SK-N-MC (cell line): ENCODE data around the gene TMEM120B.

Experiments used
- DNase-seq: peaks from one replicate; pipeline ENCODE4 v3.0.0-alpha.2; 2011; ENCODE audit warnings: low read depth, low spot score
- H3K27ac ChIP-seq: fragments of 200-600 bp; sonication (generic); 2 replicates; pipeline ENCODE4 v1.5.1; 2016; ENCODE audit warnings: mixed run types
- H3K36me3 ChIP-seq: fragments of 200-600 bp; sonication (generic); 2 replicates; pipeline ENCODE4 v1.6.1; 2017; ENCODE audit warnings: antibody characterized with exemption, low read length, mixed read lengths; ENCODE audit not compliant: insufficient read depth
- H3K4me3 ChIP-seq: fragments of 200-600 bp; sonication (generic); 2 replicates; pipeline ENCODE4 v1.5.1; 2016
- H3K9ac ChIP-seq: fragments of 200-600 bp; sonication (generic); 2 replicates; pipeline ENCODE4 v1.8.0; 2017; ENCODE audit warnings: mixed run types, mixed read lengths; ENCODE audit not compliant: insufficient read length
- H3K9me3 ChIP-seq: fragments of 200-600 bp; sonication (generic); 2 replicates; pipeline ENCODE4 v1.6.1; 2017; ENCODE audit warnings: low read depth, mild to moderate bottlenecking, antibody characterized with exemption, low read length, moderate library complexity, mixed read lengths
- EZH2 ChIP-seq: fragments of 200-600 bp; sonication (generic); IDR thresholded peaks from one replicate; pipeline ENCODE4 v1.6.1; 2017; ENCODE audit warnings: antibody characterized with exemption
- FOXP2 ChIP-seq: optimal IDR thresholded peaks from 2 replicates; pipeline ENCODE3; 2011; ENCODE audit warnings: mild to moderate bottlenecking, moderate library complexity; ENCODE audit not compliant: insufficient read depth; ENCODE audit errors: extremely low read length, control extremely low read depth
- POLR2AphosphoS5 ChIP-seq: IDR thresholded peaks from 2 replicates; pipeline ENCODE4 v1.6.1; 2012; ENCODE audit warnings: mild to moderate bottlenecking, low read depth, low read length, borderline replicate concordance

Gene TMEM120B

DNA sequence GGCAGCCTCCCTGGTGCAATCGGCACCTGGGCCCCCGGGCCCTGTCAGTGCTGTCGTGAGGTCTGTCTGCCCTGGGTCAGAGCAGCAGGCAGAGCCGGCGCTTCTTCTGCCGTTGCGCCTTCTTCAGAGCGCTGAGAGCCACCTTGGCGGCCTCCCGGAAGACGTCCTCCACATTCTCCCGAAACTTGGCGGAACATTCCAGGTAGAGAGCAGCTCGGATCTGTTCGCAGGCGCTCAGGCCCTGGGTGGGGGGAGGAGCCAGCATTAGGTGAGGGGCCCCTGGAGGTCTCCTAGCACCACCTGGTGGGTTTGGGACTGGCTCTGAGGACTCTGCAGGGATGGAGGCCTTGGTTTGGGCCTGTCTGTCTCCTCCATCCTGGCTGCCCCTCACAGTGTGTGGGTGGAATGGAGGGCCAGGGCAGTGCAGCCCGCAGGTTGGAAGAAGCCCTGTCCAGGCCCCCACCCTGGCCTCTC, 66.9 kb downstream of the TMEM120B start:
- Histone ChIP-seq H3K36me3 (no peaks in the 10 kb centered on the region), H3K9me3 (no peaks in the 10 kb centered on the region), H3K4me3 (no peak overlapping the region), H3K27ac (no peak overlapping the region), H3K9ac (no peak overlapping the region)
- TF ChIP-seq POLR2AphosphoS5 (no peak), EZH2 (no peak), FOXP2 (no peak)
- no peak for DNase-seq

- Histone ChIP-seq H3K9ac (no peak overlapping the region), H3K27ac (no peak overlapping the region), H3K36me3 (no peaks in the 10 kb centered on the region), H3K9me3 (no peaks in the 10 kb centered on the region), H3K4me3 (no peak overlapping the region)
- DNase-seq, result no peak
- TF ChIP-seq EZH2 (no peak), FOXP2 (no peak), POLR2AphosphoS5 (no peak)
Measured at GRCh38 chr12:121780429-121780828, 67.9 kb downstream of the TMEM120B start.

- Histone ChIP-seq H3K9me3 (no peaks in the 10 kb centered on the region), H3K36me3 (no peaks in the 10 kb centered on the region), H3K9ac (peak overlapping the region; percentile 54), H3K4me3 (peak overlapping the region; percentile 67), H3K27ac (peak overlapping the region; percentile 80)
- TF ChIP-seq POLR2AphosphoS5 (no peak), FOXP2 (no peak), EZH2 (no peak)
- DNase-seq, result no peak
Measured at GRCh38 chr12:121781484-121781997, 69.0 kb downstream of the TMEM120B start.

DNA sequence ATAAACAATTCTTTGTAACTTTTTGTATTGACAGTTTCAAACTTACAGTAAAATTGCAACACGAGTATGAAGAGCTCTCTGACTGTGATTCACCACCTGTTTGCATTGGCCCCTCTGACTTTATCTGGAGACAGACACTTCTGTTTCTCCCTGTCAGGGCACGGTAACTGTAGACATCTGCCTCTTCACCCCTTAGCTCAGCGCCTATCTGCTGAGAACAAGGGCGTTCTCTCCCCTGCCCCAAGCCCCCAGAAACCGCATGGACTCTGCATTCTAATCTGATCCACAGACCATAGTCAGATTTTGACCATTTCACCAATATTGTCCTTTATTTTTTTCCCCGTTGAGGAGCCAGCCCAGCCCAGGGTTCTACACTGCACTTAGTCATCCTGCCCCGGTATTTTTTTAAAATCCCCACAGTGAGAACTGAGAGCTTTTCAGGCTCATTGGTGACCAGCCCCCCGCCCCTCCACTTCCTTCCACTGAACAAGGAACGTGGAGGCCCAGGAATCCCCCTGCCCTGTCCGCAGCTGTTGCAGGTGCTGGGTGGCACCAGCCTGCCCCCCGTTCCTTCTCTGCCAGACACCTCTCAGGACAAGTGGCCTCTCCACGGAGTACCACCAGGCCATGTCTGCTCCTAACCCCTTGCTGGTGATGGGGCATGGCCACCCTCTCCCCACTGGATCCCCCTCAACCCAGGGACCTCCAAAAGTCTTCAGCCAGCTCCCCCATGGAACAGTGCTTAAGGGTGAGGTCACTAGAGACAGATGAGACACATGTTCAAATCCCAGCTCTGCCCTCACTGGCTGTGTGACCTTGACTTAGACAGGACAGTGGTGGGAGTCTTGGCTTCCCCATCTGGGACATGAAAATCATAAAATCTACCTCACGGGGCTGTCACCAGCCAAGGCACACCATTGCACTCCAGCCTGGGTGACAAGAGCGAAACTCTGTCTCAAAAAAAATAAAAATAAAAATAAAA, 69.7 kb downstream of the TMEM120B start:
- TF ChIP-seq FOXP2 (no peak), POLR2AphosphoS5 (0 out of 2 replicates have a peak, but pooled peaks have one; percentile 2), EZH2 (no peak)
- peak overlapping the region; percentile 67 for H3K4me3 ChIP-seq
- H3K9me3 ChIP-seq, result no peaks in the 10 kb centered on the region
- no peak for DNase-seq
- peak overlapping the region; percentile 80 for H3K27ac ChIP-seq
- H3K36me3 ChIP-seq, result no peaks in the 10 kb centered on the region
- peak overlapping the region; percentile 54 for H3K9ac ChIP-seq

DNA sequence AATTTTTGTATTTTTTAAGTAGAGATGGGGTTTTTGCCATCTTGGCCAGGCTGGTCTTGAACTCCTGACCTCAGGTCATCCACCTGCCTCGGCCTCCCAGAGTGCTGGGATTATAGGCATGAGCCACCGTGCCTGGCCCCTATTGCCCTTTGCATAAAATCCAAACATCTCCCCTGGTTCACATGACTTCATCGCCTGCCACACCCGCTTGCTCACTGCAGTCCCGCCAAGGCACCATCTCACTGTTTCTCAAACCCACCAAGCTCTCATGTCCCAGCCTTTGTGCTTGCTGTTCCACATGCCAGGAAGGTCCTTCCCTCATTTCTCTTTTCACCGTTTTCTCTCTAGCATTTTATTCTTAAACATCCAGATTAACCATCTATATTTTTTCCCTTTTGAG, 71.2 kb downstream of the TMEM120B start:
- Histone ChIP-seq H3K27ac (no peak overlapping the region), H3K9me3 (no peaks in the 10 kb centered on the region), H3K36me3 (no peaks in the 10 kb centered on the region), H3K9ac (no peak overlapping the region), H3K4me3 (no peak overlapping the region)
- TF ChIP-seq FOXP2 (no peak), EZH2 (no peak), POLR2AphosphoS5 (no peak)
- no peak for DNase-seq

GRCh38 chr12:121784460-121784859, 71.9 kb downstream of the TMEM120B start:
- no peak for DNase-seq
- Histone ChIP-seq H3K9me3 (no peaks in the 10 kb centered on the region), H3K27ac (no peak overlapping the region), H3K4me3 (no peak overlapping the region), H3K36me3 (no peaks in the 10 kb centered on the region), H3K9ac (no peak overlapping the region)
- TF ChIP-seq EZH2 (no peak), FOXP2 (no peak), POLR2AphosphoS5 (no peak)

DNA sequence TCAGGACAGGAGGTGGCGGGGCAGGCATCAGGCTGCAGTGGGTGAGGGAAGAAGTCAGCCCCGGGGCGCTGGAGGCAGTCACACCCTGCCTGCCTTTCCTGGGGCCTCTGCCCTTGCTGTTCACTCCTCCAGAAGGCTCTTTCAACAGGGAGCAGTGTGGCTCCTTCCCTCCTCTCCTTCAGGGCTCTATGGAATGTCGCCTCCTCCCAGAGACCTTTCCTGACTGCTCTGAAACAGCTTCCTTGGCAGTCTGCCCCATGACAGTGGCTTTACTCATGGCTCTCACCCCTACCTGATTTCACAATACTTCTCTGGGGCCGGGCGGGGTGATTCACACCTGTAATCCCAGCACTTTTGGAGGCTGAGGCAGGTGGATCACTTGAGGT, 73.9 kb downstream of the TMEM120B start:
- TF ChIP-seq FOXP2 (no peak), EZH2 (no peak), POLR2AphosphoS5 (no peak)
- Histone ChIP-seq H3K9me3 (no peaks in the 10 kb centered on the region), H3K4me3 (no peak overlapping the region), H3K36me3 (no peaks in the 10 kb centered on the region), H3K27ac (no peak overlapping the region), H3K9ac (no peak overlapping the region)
- DNase-seq, result no peak

- no peaks in the 10 kb centered on the region for H3K36me3 ChIP-seq
- no peak overlapping the region for H3K27ac ChIP-seq
- H3K9ac ChIP-seq, result no peak overlapping the region
- no peak for TF ChIP-seq POLR2AphosphoS5
- TF ChIP-seq EZH2, result no peak
- no peak for TF ChIP-seq FOXP2
- no peaks in the 10 kb centered on the region for H3K9me3 ChIP-seq
- no peak overlapping the region for H3K4me3 ChIP-seq
- no peak for DNase-seq
Measured at GRCh38 chr12:121787063-121788025, 74.8 kb downstream of the TMEM120B start.
